ENCODE data around the gene CLCN2. TPM values are rescaled to one million over a fixed set of nuclear protein-coding genes. Genes with fewer than 3 reads are reported as not detected.
A peak's percentile ranks its signal among the peaks of the same experiment; 100 is the strongest.

Gene CLCN2
- total RNA-seq, 1 donor from 2014 or later: 8.3 TPM

DNA sequence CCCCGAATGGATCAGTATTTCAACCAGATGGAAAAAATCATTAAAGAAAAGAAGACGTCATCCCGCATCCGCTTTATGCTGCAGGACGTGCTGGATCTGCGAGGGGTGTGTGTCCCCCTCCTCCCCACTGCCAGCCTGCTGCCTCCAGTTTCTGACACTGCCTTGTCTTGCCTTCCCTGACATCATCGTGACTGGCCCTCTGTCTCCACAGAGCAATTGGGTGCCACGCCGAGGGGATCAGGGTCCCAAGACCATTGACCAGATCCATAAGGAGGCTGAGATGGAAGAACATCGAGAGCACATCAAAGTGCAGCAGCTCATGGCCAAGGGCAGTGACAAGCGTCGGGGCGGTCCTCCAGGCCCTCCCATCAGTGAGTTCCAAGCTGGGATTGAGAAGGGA, 36.1 kb downstream of the CLCN2 start:
- Mint-ChIP-seq H3K9me3 (no peaks in the 10 kb centered on the region), H3K36me3 (ENCODE audit: low read depth) (peaks cover 96% of the 10 kb centered on the region), H3K27me3 (no peaks in the 10 kb centered on the region), H3K4me1 (peaks cover 34% of the 10 kb centered on the region), H3K27ac (peak overlapping the region; percentile 5), H3K4me3 (no peak overlapping the region)
- no peak for DNase-seq
- intact Hi-C loops (cut with micrococcal nuclease): no loop called here

DNA sequence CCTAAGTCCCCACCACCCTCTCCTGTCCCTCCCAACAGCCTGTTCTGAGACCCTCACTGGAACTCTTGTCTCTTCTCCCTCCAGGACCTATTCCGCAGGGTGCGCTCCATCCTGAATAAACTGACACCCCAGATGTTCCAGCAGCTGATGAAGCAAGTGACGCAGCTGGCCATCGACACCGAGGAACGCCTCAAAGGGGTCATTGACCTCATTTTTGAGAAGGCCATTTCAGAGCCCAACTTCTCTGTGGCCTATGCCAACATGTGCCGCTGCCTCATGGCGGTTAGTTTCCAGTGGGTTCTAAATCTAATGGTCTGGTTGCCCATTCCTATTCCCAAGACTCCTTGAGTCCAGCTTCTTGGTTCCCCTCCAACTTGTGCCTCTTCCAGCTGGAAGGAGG, 37.7 kb downstream of the CLCN2 start:
- DNase-seq: no peak
- no peaks in the 10 kb centered on the region for H3K9me3 Mint-ChIP-seq
- H3K27me3 Mint-ChIP-seq: no peaks in the 10 kb centered on the region
- peaks cover 33% of the 10 kb centered on the region for H3K4me1 Mint-ChIP-seq
- peaks cover 90% of the 10 kb centered on the region for H3K36me3 Mint-ChIP-seq (ENCODE audit: low read depth)
- no peak overlapping the region for H3K27ac Mint-ChIP-seq
- intact Hi-C loops (cut with micrococcal nuclease): no loop called here
- no peak overlapping the region for H3K4me3 Mint-ChIP-seq

DNA sequence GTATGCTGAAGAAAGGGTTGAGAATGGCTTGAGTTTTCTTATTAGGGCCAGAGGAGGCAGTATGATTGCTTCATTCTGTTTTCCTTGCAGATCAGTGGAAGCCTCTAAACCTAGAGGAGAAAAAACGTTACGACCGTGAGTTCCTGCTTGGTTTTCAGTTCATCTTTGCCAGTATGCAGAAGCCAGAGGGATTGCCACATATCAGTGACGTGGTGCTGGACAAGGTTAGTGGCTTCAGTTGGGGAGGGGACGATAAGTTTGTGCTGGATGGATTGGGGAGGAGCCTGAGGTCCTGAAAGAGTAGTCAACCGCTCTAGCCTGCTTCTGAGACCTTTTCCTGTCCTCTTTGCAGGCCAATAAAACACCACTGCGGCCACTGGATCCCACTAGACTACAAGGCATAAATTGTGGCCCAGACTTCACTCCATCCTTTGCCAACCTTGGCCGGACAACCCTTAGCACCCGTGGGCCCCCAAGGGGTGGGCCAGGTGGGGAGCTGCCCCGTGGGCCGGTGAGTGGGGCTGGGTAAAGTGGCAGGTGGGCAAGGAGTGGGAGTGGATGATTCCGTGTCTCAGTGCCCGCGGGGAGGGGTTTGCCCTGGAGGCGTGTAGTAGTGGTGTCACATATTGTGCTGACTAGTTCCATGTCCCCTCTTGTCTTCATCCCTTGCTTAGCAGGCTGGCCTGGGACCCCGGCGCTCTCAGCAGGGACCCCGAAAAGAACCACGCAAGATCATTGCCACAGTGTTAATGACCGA, 38.5 kb downstream of the CLCN2 start:
- no peak overlapping the region for H3K27ac Mint-ChIP-seq

DNA sequence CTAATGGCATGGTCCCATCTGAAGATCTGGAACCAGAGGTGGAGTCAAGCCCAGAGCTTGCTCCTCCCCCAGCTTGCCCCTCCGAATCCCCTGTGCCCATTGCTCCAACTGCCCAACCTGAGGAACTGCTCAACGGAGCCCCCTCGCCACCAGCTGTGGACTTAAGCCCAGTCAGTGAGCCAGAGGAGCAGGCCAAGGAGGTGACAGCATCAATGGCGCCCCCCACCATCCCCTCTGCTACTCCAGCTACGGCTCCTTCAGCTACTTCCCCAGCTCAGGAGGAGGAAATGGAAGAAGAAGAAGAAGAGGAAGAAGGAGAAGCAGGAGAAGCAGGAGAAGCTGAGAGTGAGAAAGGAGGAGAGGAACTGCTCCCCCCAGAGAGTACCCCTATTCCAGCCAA, 39.7 kb downstream of the CLCN2 start:
- no peaks in the 10 kb centered on the region for H3K9me3 Mint-ChIP-seq
- H3K4me1 Mint-ChIP-seq: peaks cover 42% of the 10 kb centered on the region
- DNase-seq: no peak
- H3K27ac Mint-ChIP-seq: no peak overlapping the region
- no peak overlapping the region for H3K4me3 Mint-ChIP-seq
- intact Hi-C loops (cut with micrococcal nuclease): no loop called here
- peaks cover 86% of the 10 kb centered on the region for H3K36me3 Mint-ChIP-seq (ENCODE audit: low read depth)
- H3K27me3 Mint-ChIP-seq: no peaks in the 10 kb centered on the region

More for the DNA sequence above, 38.5 kb downstream of the CLCN2 start:
- DNase-seq: no peak
- Mint-ChIP-seq H3K9me3 (no peaks in the 10 kb centered on the region), H3K4me1 (peaks cover 34% of the 10 kb centered on the region), H3K36me3 (ENCODE audit: low read depth) (peaks cover 86% of the 10 kb centered on the region), H3K27me3 (no peaks in the 10 kb centered on the region), H3K4me3 (no peak overlapping the region)
- intact Hi-C loops (cut with micrococcal nuclease): no loop called here

DNA sequence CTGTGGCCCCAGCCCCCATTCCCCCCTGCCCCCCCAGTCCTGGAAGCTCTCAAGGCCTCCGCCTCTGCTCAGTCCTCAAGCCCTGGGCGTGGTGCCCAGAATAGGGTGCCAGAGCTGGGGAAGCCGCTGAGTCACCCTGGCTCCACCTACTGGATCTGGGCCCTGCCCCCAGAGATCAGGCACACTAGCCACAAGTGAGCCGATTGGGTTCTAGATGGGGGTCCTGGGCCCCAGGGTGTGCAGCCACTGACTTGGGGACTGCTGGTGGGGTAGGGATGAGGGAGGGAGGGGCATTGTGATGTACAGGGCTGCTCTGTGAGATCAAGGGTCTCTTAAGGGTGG, 41.3 kb downstream of the CLCN2 start:
- intact Hi-C loops (cut with micrococcal nuclease): no loop called here
- Mint-ChIP-seq H3K27ac (peak overlapping the region; percentile 20), H3K4me1 (peaks cover 41% of the 10 kb centered on the region), H3K9me3 (no peaks in the 10 kb centered on the region), H3K27me3 (no peaks in the 10 kb centered on the region), H3K36me3 (ENCODE audit: low read depth) (peaks cover 81% of the 10 kb centered on the region), H3K4me3 (no peak overlapping the region)
- no peak for DNase-seq

DNA sequence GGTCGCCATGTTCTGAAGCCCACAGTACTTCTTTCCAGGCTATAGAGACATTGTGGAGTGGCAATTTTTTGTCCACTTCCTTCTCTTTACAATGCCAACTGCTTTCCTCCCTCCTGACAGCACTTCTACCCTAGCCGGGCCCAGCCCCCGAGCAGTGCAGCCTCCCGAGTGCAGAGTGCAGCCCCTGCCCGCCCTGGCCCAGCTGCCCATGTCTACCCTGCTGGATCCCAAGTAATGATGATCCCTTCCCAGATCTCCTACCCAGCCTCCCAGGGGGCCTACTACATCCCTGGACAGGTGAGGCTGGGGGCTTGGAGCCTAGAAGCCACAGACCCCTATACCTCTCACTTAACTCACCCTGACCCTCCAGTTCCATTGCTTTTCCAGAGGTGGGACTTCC, 44.2 kb downstream of the CLCN2 start:
- Mint-ChIP-seq H3K4me3 (peak overlapping the region; percentile 89), H3K36me3 (ENCODE audit: low read depth) (peaks cover 55% of the 10 kb centered on the region), H3K27ac (peak overlapping the region; percentile 66), H3K27me3 (no peaks in the 10 kb centered on the region), H3K9me3 (no peaks in the 10 kb centered on the region), H3K4me1 (peaks cover 39% of the 10 kb centered on the region)
- no peak for DNase-seq
- intact Hi-C loops (cut with micrococcal nuclease): no loop called here

DNA sequence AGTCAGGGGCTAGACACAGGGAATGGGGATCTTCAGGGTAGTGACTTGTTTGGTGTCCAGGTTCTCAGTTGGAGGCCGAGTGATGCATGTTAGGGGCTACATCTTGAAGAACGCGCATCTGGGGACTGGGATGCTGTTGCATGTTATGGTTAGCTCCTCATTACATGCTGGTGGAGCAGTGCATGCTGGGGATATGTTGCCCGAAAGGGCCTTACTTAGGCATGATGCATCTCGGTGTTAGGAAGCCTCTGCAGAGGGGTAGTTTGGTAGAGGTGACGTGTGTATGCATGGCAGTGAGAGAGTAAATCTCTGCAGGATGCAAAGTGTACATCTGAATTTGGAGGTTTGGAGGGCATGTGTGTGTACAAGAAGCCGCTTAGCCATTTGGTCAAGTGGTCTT, 44.6 kb downstream of the CLCN2 start:
- Mint-ChIP-seq H3K4me1 (peaks cover 39% of the 10 kb centered on the region), H3K27me3 (no peaks in the 10 kb centered on the region), H3K4me3 (peak overlapping the region; percentile 89), H3K36me3 (ENCODE audit: low read depth) (peaks cover 51% of the 10 kb centered on the region), H3K27ac (peak overlapping the region; percentile 89), H3K9me3 (no peaks in the 10 kb centered on the region)
- intact Hi-C loops (cut with micrococcal nuclease): no loop called here
- peak; percentile 65 for DNase-seq

DNA sequence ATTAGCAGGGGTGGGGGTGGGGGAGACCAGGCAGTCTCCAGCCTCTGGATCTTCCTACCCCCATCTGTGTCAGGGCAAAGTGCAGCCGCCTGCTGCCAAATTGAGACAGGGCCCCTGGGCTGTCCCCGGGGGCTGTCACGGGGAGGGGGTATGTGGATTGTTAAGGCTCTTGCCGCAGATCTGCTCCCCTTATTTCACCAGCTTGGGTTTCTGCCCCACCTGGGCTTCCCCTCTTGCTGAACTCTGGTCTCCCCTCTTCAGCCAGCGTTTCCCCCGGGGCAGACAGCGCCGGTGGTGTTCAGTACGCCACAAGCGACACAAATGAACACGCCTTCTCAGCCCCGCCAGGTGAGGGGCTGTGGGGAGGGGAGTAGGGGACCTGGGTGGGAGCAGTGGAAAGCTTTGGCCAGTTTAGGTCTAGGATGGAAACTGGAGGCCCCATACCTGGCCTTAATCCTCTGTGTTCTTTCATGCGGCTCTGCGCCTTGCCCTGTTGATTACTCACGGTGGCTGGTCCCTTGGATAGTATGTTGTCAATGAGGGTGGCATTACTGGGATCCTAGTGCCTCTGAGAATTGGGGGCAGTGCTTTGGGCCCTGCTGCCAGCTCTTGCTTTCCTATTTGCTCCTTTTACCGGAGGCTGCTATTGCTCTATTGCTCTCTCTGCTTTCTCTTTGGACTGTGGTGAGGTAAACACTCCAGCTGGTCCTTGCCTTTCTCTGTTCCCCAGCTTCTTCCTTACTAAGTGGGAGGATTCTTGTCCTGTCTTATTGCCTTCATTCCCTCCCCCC, 45.3 kb downstream of the CLCN2 start:
- DNase-seq: no peak
- H3K27me3 Mint-ChIP-seq: no peaks in the 10 kb centered on the region
- peak overlapping the region; percentile 89 for H3K27ac Mint-ChIP-seq
- H3K4me3 Mint-ChIP-seq: peak overlapping the region; percentile 89
- H3K4me1 Mint-ChIP-seq: peaks cover 35% of the 10 kb centered on the region
- intact Hi-C loops (cut with micrococcal nuclease): loop anchor here (2.0 kb wide), 1 partner anchor 67 kb away; the partner anchor contains the start of genes ALG3 and EEF1AKMT4
- no peaks in the 10 kb centered on the region for H3K9me3 Mint-ChIP-seq
- peaks cover 43% of the 10 kb centered on the region for H3K36me3 Mint-ChIP-seq (ENCODE audit: low read depth)

DNA sequence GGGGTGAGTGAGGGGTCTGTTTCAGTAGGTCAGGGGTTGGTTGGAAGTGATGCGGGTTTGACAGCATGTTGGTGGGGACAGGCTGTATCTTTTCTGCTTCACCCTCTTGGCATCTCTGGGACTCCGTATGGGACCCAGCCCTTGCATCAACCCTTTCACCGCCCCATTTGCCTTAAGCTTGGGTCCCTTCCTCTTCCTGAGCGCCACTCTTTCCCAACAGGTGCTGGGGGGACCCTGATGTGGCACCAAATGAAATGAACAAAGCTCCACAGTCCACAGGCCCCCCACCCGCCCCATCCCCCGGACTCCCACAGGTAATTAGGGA, 45.9 kb downstream of the CLCN2 start:
- intact Hi-C loops (cut with micrococcal nuclease): loop anchor here (2.0 kb wide), 1 partner anchor 67 kb away; the partner anchor contains the start of genes ALG3 and EEF1AKMT4
- H3K27me3 Mint-ChIP-seq: no peaks in the 10 kb centered on the region
- H3K36me3 Mint-ChIP-seq (ENCODE audit: low read depth): peaks cover 38% of the 10 kb centered on the region
- H3K4me1 Mint-ChIP-seq: peaks cover 31% of the 10 kb centered on the region
- no peaks in the 10 kb centered on the region for H3K9me3 Mint-ChIP-seq
- H3K27ac Mint-ChIP-seq: peak overlapping the region; percentile 89
- H3K4me3 Mint-ChIP-seq: peak overlapping the region; percentile 89
- DNase-seq: no peak

DNA sequence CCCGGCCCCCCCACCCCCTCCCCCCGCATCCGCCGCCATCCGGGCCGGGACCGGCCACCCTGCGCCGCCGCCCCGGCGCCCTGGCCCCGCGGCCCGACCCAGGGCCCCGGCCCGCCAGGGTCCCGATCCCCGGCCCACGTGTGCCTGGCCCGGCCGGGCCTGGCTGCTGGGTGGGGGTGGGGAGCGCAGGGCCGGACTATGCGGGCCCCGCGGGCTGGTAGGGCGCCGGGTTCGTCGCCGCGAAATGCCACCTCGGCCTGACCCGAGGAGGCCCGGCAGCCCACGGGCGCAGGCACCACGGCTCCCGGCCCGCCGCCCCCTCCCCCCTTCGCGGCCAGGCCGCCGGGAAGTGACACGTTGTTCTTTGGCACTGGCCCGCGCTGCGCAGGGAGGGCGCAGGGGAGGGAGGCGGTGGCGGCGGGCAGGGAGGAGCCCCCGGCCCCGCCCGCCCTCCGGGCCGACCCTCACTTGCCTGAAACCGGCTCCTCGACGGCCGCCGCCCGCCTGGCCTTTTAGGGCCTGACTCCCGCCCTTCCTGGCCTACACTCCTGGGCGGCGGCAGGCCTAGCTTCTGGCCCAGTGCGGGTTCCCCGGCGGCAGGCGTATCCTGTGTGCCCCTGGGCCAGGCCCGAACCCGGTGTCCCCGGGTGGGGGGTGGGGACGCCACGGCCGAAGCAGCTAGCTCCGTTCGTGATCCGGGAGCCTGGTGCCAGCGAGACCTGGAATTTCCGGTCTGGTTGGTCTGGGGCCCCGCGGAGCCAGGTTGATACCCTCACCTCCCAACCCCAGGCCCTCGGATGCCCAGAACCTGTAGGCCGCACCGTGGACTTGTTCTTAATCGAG, 46.5 kb downstream of the CLCN2 start:
- H3K36me3 Mint-ChIP-seq (ENCODE audit: low read depth): peaks cover 37% of the 10 kb centered on the region
- intact Hi-C loops (cut with micrococcal nuclease): loop anchor here (1.0 to 2.0 kb wide), 4 partner anchors 16 to 66 kb away; partner anchors contain the start of genes ALG3, EEF1AKMT4 and PSMD2
- peak overlapping the region; percentile 89 for H3K4me3 Mint-ChIP-seq
- no peaks in the 10 kb centered on the region for H3K27me3 Mint-ChIP-seq
- H3K27ac Mint-ChIP-seq: peak overlapping the region; percentile 89
- no peaks in the 10 kb centered on the region for H3K9me3 Mint-ChIP-seq
- peak; percentile 90 for DNase-seq
- H3K4me1 Mint-ChIP-seq: peaks cover 31% of the 10 kb centered on the region

DNA sequence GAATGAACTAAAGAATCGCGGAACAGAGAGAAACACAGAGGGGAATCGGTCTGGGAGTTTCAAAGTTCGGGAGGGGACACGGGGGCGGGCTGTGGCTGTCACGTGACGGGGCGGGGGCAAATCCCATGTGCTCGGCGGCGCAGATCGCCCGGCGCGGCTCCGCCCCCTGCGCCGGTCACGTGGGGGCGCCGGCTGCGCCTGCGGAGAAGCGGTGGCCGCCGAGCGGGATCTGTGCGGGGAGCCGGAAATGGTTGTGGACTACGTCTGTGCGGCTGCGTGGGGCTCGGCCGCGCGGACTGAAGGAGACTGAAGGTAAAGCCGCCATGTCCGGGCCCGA, 47.1 kb downstream of the CLCN2 start, which contains the start of gene EIF4G1:
EIF4G1 (plus strand) TSS at position 244 of the 337 bp plus-strand sequence. CDS start 1,191 bp downstream, outside the sequence.
- Mint-ChIP-seq H3K27me3 (no peaks in the 10 kb centered on the region), H3K36me3 (ENCODE audit: low read depth) (peaks cover 36% of the 10 kb centered on the region), H3K27ac (peak within 1 kb of the TSS; percentile 89), H3K4me1 (peaks cover 28% of the 10 kb centered on the region), H3K4me3 (peak within 1 kb of the TSS; percentile 89), H3K9me3 (no peaks in the 10 kb centered on the region)
- intact Hi-C loops (cut with micrococcal nuclease): loop anchor here (1.0 to 2.0 kb wide), 4 partner anchors 15 to 66 kb away; partner anchors contain the start of genes ALG3, EEF1AKMT4 and PSMD2
- peak; percentile 98 for DNase-seq

DNA sequence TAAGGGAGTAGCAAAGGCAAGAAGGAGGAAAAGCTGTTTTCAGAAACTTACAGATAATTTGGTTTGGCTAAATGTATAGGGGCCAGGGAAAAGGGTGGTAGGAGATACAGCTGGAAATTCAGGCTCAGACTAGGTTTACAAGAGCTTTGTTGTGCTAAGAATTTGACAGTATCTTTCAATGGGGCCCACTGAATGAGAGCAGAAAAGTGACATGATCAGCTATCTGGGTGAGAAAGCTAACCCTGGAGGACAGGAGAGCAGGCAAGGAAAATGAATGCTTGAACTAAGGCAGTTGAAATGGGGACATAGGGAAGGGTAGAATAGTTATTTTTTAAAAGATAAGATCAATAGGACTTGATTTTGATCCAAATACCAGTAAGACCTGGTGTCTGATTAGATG, 49.8 kb downstream of the CLCN2 start:
- Mint-ChIP-seq H3K27me3 (no peaks in the 10 kb centered on the region), H3K9me3 (no peaks in the 10 kb centered on the region), H3K27ac (no peak overlapping the region), H3K4me1 (peaks cover 14% of the 10 kb centered on the region), H3K36me3 (ENCODE audit: low read depth) (peaks cover 41% of the 10 kb centered on the region), H3K4me3 (no peak overlapping the region)
- intact Hi-C loops (cut with micrococcal nuclease): no loop called here
- DNase-seq: no peak

DNA sequence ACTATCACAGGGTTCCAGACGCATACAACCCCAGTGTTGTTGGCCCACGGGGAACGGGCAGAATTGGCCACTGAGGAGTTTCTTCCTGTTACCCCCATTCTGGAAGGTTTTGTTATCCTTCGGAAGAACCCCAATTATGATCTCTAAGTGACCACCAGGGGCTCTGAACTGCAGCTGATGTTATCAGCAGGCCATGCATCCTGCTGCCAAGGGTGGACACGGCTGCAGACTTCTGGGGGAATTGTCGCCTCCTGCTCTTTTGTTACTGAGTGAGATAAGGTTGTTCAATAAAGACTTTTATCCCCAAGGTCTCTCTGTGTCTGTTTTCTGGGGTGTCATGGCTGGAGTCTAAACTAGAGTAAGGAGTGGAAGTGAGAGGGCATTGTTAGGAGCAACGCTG, 52.7 kb downstream of the CLCN2 start:
- peaks cover 4% of the 10 kb centered on the region for H3K4me1 Mint-ChIP-seq
- no peaks in the 10 kb centered on the region for H3K9me3 Mint-ChIP-seq
- no peak overlapping the region for H3K27ac Mint-ChIP-seq
- intact Hi-C loops (cut with micrococcal nuclease): no loop called here
- H3K4me3 Mint-ChIP-seq: no peak overlapping the region
- no peaks in the 10 kb centered on the region for H3K27me3 Mint-ChIP-seq
- DNase-seq: no peak
- H3K36me3 Mint-ChIP-seq (ENCODE audit: low read depth): peaks cover 54% of the 10 kb centered on the region

Data from activated CD4-positive, alpha-beta T cell treated with anti-CD3 and anti-CD28 coated beads, Interleukin-2, amount 10 ng/mL, durations not matched to agents 24 days and 14 days (primary cell).